ENCODE results near the gene RPS6KA2.
A peak's percentile ranks its signal among the peaks of the same experiment; 100 is the strongest.
"Not testable (repeated sequence)": the region's sequence is repeated elsewhere in the genome, so short reads cannot be mapped to it uniquely, and the experiment has no call there.

RPS6KA2 gene

GRCh38 chr6:166383802-166384363 lies 243.2 kb downstream of the RPS6KA2 start:
- DNase-seq = peak; percentile 43

GRCh38 chr6:166382933-166383801 lies 243.9 kb downstream of the RPS6KA2 start, which contains the start of gene MPC1:
TSS of gene MPC1 (minus strand) at chr6:166382940. CDS start at chr6:166382876, 64 bp downstream.
- DNase-seq = peak; percentile 95

GRCh38 chr6:166382500-166382932 lies 244.5 kb downstream of the RPS6KA2 start:
- no peak for DNase-seq

- DNase-seq = peak; percentile 72
Measured at GRCh38 chr6:166381733-166382499, 245.1 kb downstream of the RPS6KA2 start.

- DNase-seq = peak; percentile 72
Measured at GRCh38 chr6:166381381-166381732, 245.7 kb downstream of the RPS6KA2 start.

GRCh38 chr6:166379800-166380199 lies 247.3 kb downstream of the RPS6KA2 start:
- no peak for DNase-seq

- no peak for DNase-seq
Measured at GRCh38 chr6:166379103-166379586, 247.9 kb downstream of the RPS6KA2 start.

GRCh38 chr6:166377721-166378120 lies 249.3 kb downstream of the RPS6KA2 start:
- no peak for DNase-seq

GRCh38 chr6:166375013-166375412 lies 252.0 kb downstream of the RPS6KA2 start:
- no peak for DNase-seq

GRCh38 chr6:166370489-166370888 lies 256.6 kb downstream of the RPS6KA2 start:
- DNase-seq = no peak

- no peak for DNase-seq
Measured at GRCh38 chr6:166369782-166370181, 257.3 kb downstream of the RPS6KA2 start.

GRCh38 chr6:166366921-166367320 lies 260.1 kb downstream of the RPS6KA2 start:
- no peak for DNase-seq

GRCh38 chr6:166365806-166366205 lies 261.2 kb downstream of the RPS6KA2 start:
- DNase-seq = no peak

- DNase-seq = no peak
Measured at GRCh38 chr6:166365221-166365620, 261.8 kb downstream of the RPS6KA2 start.

GRCh38 chr6:166364456-166364855 lies 262.6 kb downstream of the RPS6KA2 start:
- no peak for DNase-seq

- not testable (repeated sequence) for DNase-seq
Measured at GRCh38 chr6:166362427-166362826, 264.6 kb downstream of the RPS6KA2 start.

- DNase-seq = no peak
Measured at GRCh38 chr6:166361077-166361429, 266.0 kb downstream of the RPS6KA2 start.

GRCh38 chr6:166360243-166361076 lies 266.6 kb downstream of the RPS6KA2 start:
- DNase-seq = no peak
